Measurements from ENCODE around the gene NAP1L4.
"Not testable (repeated sequence)": the region's sequence is repeated elsewhere in the genome, so short reads cannot be mapped to it uniquely, and the experiment has no call there.

Gene NAP1L4

DNA sequence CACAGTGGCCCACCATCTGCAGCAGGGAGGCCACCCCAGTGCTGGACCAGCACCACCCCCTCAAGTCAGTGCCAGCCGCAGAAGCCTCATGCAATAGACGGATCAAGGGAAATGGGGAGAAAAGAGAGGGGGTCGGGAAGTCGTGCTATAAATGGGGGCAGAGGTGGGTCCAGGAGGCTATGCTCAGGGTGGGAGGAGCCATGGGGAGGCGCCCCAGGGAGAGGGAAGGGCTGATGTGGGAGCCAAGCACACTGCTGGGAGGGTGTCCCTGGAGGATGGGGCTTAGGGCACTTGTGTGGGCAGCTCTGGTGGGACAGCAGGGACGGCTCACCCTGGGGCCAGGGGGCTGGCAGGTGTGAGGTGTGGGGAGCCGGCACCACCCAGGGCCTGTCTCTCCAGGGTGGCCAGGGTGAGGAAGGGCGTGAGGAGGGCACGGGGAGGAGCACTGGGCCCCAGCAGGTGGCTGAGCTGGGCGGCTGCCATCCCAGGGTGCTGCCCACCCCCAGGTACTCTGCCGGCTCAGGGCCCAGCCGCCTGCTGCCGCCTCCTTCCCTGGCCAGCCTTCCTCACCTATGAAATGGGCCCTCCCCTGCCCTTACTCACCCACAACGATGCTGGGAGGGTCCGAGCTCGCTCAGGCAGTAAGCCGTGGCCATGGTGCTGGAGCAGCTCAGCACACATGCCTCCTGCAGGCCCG is 80.9 kb downstream of the NAP1L4 start:
- no peak for DNase-seq (ENCODE audit: low read depth in 2 of 3, low spot score in 2 of 3)

DNA sequence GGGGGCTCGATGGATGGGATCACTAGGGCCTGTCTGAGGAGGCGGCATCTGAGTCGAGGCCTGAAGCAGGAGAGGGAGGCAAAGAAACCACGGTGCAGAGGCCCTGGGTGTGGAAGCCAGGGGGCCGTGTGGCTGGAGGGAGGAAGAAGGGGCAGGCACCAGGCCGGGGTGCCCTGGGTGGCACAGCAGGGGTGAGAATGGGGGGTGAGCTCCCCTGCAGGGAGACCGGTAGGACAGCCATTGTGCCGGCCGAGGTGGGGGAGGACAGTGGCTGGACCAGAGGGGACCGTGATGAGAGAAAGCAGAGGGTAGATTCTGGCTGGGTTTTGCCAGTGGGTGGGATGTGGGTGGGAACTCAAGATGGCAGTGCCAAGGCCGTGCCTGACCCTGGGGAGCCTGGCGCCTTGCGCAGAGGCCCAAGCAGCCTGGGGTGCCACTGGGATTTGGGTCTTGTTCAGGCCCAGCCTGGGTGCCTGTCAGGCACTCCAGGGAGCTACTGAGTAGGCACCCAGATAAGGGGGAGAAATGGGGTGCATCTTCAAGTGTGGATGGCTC is 81.7 kb downstream of the NAP1L4 start:
- DNase-seq (ENCODE audit: low read depth in 2 of 3, low spot score in 2 of 3) = no peak

DNA sequence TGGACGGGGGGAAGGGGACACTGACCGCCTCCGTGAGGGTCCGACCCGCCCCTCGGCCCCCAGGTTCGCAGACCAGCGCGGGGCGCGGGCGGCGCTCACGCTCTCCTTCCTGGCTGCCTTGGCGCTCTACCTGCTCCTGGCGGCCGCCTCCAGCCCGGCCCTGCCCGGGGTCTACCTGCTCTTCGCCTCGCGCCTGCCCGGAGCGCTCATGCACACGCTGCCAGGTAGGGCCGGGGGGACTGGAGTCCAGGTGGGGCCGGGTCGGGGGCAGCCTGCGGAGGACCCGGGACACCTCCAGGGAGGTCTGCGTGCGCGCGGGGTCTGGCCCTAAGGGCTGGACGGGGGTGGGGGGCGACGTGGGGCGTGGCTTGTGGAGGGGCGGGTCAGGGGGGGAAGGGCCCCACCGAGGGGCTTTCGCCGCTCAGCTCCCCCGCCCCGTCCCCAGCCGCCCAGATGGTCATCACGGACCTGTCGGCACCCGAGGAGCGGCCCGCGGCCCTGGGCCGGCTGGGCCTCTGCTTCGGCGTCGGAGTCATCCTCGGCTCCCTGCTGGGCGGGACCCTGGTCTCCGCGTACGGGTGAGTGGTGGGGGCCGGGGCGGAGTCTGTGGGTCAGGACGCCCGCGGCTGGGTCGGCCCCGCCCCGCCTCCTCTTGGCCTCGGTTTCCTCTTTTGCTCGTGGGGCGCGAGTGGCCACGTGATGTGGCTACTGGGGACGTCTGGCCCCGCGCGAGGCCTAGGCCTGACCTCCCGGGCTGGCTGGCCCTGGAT is 82.8 kb downstream of the NAP1L4 start:
- no peak for DNase-seq (ENCODE audit: low read depth in 2 of 3, low spot score in 2 of 3)

- DNase-seq (ENCODE audit: low read depth in 2 of 3, low spot score in 2 of 3) = no peak
Observed at GRCh38 chr11:2908130-2908529, 84.0 kb downstream of the NAP1L4 start.

GRCh38 chr11:2905299-2905698 is 86.8 kb downstream of the NAP1L4 start:
- not testable (repeated sequence) for DNase-seq (ENCODE audit: low read depth in 2 of 3, low spot score in 2 of 3)

- no peak for DNase-seq (ENCODE audit: low read depth in 2 of 3, low spot score in 2 of 3)
Observed at GRCh38 chr11:2904153-2905052, 87.7 kb downstream of the NAP1L4 start.

GRCh38 chr11:2903672-2904011 is 88.5 kb downstream of the NAP1L4 start:
- no peak for DNase-seq (ENCODE audit: low read depth in 2 of 3, low spot score in 2 of 3)

GRCh38 chr11:2902784-2903671 is 89.1 kb downstream of the NAP1L4 start:
- DNase-seq (ENCODE audit: low read depth in 2 of 3, low spot score in 2 of 3) = no peak

- peak; percentile 83 to 86 (median 83) for DNase-seq (ENCODE audit: low read depth in 2 of 3, low spot score in 2 of 3)
Observed at GRCh38 chr11:2901854-2902783, 90.0 kb downstream of the NAP1L4 start.

DNA sequence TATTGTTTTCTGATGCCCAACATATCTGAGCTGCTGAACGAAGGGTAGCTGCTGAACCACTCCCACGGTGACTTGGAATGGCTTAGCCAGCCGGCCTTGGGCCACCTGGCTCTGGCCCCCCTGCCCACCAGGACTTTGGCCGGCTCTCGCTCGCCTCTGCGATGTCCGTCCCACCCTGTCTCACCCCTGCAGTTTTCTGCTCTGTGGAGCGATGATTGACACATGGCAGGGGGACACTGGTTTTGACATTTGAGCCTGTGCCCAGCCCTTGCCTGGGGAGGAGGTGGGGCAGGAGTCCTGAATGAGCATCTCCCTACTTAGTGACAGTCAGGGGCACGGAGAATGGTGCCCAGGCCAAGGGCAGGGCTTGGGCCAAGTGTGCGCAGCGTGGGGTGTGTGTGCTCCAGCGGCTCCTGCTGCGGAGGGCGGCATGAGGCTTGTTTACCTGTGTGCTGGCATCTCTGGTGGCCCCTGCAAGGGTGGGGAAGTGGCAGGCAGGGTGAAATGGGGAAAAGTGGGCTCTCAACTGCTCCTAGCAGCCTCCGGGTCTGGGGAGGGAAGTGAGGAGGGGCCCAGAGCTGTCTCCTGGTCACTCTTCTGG is 90.8 kb downstream of the NAP1L4 start:
- no peak for DNase-seq (ENCODE audit: low read depth in 2 of 3, low spot score in 2 of 3)

DNA sequence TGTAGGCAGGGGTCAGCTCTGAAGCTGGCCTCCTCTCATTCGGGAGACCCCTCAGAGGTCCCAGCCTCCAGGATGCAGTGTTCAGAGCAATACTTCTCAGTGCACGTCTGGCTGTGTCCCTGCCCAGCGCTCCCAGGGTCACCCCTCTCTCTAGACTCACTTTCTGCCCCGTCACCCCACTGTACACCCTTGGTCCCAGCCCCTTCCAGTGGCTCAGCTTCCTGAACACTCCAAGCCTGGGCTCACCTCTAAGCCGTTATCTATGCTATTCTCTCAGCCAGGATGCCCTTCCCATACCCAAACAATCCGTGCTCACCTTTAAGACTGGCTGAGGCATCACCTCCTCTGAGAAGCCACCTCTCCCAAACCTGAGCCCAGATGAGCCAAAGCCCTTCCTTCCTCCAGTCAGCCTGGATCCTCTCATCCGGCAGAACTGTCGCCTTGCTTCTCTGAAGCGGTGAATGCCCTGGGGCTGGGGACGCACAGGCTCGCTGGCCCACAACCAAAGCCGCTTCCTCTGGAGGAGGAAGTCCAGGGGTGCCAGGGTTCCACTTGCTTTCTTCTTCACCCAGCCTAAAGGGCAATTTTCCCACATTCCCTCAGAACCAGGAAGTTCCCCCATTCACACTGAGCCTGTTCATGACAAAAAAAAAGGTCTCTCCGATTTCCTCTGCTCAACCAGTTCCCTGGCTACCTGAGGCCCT is 92.9 kb downstream of the NAP1L4 start:
- no peak for DNase-seq (ENCODE audit: low read depth in 2 of 3, low spot score in 2 of 3)

DNA sequence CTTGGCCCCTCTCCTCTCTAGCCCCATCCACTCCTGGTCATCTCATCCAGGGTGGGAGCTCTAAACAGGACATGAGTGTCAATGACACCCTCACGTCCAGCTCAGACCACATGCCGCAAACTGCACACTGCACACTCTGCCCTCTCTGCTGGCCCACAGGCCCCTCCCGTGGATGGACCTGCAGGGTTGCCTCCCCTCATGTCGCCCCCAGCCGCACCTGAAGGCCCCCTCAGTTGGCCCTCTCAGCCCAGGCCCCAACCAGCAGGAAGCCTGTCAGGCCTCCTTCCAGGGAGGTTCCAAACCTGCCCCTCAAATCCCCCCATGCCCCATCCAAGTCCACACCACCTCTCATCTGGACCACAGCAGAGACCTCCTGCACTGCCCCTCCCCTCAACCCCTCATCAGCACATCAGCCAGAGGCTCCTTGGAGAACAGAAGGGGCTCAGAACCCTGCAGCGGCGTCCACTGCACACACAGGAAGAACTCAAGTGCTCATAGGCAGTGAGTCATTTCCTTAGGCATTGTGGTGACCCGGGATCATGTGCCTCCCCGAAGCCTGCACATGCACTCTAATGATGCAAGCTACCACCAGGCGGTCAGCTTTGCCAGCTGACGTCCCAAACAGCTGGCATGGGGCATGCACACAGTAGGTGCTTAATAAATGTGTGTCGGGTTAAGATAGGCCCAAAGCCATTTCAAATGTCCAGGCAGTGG is 93.6 kb downstream of the NAP1L4 start:
- no peak for DNase-seq (ENCODE audit: low read depth in 2 of 3, low spot score in 2 of 3)

DNA sequence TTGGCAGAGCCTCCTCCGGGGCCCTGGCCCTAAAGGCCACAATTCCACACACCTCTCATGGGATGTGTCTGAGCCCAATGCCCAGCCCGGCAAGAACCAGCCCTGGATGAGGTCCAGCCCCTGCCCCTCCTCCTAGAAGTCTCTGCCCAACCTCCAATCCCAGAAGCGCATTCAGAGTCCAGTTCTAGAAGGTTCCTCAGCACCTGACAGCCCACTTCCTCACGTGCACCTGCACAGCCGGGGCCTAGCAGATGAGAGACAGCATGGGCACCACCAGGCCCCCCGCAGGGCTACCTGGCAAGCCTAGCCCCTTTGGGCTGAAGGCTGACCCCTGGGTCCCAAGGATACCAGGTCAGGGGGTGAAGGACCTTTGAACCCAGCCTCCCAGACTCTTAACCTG is 95.1 kb downstream of the NAP1L4 start:
- no peak for DNase-seq (ENCODE audit: low read depth in 2 of 3, low spot score in 2 of 3)

- no peak for DNase-seq (ENCODE audit: low read depth in 2 of 3, low spot score in 2 of 3)
Observed at GRCh38 chr11:2896047-2896446, 96.1 kb downstream of the NAP1L4 start.
